ENCODE results near the gene PLA2G10.
"Not testable (repeated sequence)": the region's sequence is repeated elsewhere in the genome, so short reads cannot be mapped to it uniquely, and the experiment has no call there.

The PLA2G10 gene

GRCh38 chr16:14681115-14681514 lies 13.0 kb downstream of the PLA2G10 start:
- DNase-seq (ENCODE audit: low read depth) = no peak
- in situ Hi-C loops (cut with HindIII; ENCODE audit: low sequenced_read_pairs) = no loop called here
- H3K4me3 ChIP-seq (ENCODE audit: low read depth, low read length) = no peak overlapping the region
- TF ChIP-seq, protein P1, sequence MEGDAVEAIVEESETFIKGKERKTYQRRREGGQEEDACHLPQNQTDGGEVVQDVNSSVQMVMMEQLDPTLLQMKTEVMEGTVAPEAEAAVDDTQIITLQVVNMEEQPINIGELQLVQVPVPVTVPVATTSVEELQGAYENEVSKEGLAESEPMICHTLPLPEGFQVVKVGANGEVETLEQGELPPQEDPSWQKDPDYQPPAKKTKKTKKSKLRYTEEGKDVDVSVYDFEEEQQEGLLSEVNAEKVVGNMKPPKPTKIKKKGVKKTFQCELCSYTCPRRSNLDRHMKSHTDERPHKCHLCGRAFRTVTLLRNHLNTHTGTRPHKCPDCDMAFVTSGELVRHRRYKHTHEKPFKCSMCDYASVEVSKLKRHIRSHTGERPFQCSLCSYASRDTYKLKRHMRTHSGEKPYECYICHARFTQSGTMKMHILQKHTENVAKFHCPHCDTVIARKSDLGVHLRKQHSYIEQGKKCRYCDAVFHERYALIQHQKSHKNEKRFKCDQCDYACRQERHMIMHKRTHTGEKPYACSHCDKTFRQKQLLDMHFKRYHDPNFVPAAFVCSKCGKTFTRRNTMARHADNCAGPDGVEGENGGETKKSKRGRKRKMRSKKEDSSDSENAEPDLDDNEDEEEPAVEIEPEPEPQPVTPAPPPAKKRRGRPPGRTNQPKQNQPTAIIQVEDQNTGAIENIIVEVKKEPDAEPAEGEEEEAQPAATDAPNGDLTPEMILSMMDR (IDR thresholded peaks at IDR 0.05; ENCODE audit: low read depth, low read length, missing control alignments) = no peak

GRCh38 chr16:14680396-14680795 lies 13.7 kb downstream of the PLA2G10 start:
- DNase-seq (ENCODE audit: low read depth); H3K4me3 ChIP-seq (ENCODE audit: low read depth, low read length); in situ Hi-C loops (cut with HindIII; ENCODE audit: low sequenced_read_pairs): not testable (repeated sequence)

GRCh38 chr16:14678748-14679497 lies 15.2 kb downstream of the PLA2G10 start:
- DNase-seq (ENCODE audit: low read depth) = no peak
- in situ Hi-C loops (cut with HindIII; ENCODE audit: low sequenced_read_pairs) = no loop called here
- H3K4me3 ChIP-seq (ENCODE audit: low read depth, low read length) = no peak overlapping the region
- TF ChIP-seq, protein P1 (IDR thresholded peaks at IDR 0.05; ENCODE audit: low read depth, low read length, missing control alignments) = no peak

GRCh38 chr16:14677627-14678026 lies 16.5 kb downstream of the PLA2G10 start:
- DNase-seq (ENCODE audit: low read depth) = no peak
- no peak overlapping the region for H3K4me3 ChIP-seq (ENCODE audit: low read depth, low read length)
- TF ChIP-seq, protein P1 (IDR thresholded peaks at IDR 0.05; ENCODE audit: low read depth, low read length, missing control alignments) = no peak
- in situ Hi-C loops (cut with HindIII; ENCODE audit: low sequenced_read_pairs) = no loop called here

- in situ Hi-C loops (cut with HindIII; ENCODE audit: low sequenced_read_pairs) = no loop called here
Observed at GRCh38 chr16:14676633-14677032, 17.5 kb downstream of the PLA2G10 start.

GRCh38 chr16:14672403-14672971 lies 21.6 kb downstream of the PLA2G10 start:
- in situ Hi-C loops (cut with HindIII; ENCODE audit: low sequenced_read_pairs) = no loop called here
- TF ChIP-seq, protein P1 (IDR thresholded peaks at IDR 0.05; ENCODE audit: low read depth, low read length, missing control alignments) = no peak
- no peak overlapping the region for H3K4me3 ChIP-seq (ENCODE audit: low read depth, low read length)
- DNase-seq (ENCODE audit: low read depth) = no peak

More at GRCh38 chr16:14676633-14677032, 17.5 kb downstream of the PLA2G10 start:
- TF ChIP-seq, protein P1 (IDR thresholded peaks at IDR 0.05; ENCODE audit: low read depth, low read length, missing control alignments) = no peak
- no peak overlapping the region for H3K4me3 ChIP-seq (ENCODE audit: low read depth, low read length)
- no peak for DNase-seq (ENCODE audit: low read depth)

DNA sequence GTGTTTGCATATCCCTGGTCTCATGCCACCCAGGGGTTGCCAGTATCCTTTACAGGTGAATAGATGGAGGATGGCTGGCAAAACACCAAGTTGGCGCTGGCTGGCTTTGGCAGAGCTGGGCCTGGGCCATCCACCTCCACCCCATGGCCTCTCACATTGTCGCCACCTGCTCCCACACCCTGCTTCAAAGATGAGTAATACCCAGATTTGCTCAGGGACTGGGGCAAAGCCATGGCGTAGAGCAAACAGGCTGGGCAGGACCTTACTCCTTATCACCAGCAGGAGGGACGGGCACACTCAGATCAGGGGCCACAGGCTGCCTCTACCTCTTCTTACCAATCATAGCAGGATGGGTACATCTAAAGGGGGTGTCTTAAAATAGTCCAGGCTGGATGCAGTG lies 24.3 kb downstream of the PLA2G10 start:
- in situ Hi-C loops (cut with HindIII; ENCODE audit: low sequenced_read_pairs) = no loop called here
- no peak for DNase-seq (ENCODE audit: low read depth)
- TF ChIP-seq, protein P1 (IDR thresholded peaks at IDR 0.05; ENCODE audit: low read depth, low read length, missing control alignments) = no peak
- H3K4me3 ChIP-seq (ENCODE audit: low read depth, low read length) = no peak overlapping the region

All from astrocyte of the cerebellum (primary cell).